NCI-H1694 treated with DMSO at 0.1 percent for 48 hours (cell line): ENCODE measurements around the gene ZNF536.

Experiments used
- DNase-seq: peaks from one replicate; lab custom pipeline; 2025; lab: John Stamatoyannopoulos, UW

ZNF536 gene

GRCh38 chr19:30364866-30365800 is 7.1 kb upstream of the ZNF536 start:
- no peak for DNase-seq

DNA sequence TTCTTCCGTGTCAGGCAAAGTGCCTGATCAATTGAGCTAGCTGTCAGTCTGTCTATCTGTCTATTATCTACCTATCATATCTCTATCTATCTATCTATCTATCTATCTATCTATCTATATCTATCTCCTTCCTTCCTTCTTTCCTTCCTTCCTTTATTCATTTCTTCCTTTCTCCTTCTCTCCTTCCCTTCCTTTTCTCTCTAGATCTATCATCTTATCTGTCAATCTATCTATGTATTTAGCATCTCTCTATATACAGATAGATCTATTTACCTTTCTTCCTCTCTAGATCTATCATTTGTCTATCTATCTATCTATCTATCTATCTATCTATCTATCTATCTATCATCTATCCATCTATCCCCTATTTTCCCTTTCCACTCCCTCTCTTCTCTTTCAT is 5.9 kb upstream of the ZNF536 start:
- no peak for DNase-seq

- DNase-seq: no peak
Observed at GRCh38 chr19:30367006-30367405, 5.2 kb upstream of the ZNF536 start.

DNA sequence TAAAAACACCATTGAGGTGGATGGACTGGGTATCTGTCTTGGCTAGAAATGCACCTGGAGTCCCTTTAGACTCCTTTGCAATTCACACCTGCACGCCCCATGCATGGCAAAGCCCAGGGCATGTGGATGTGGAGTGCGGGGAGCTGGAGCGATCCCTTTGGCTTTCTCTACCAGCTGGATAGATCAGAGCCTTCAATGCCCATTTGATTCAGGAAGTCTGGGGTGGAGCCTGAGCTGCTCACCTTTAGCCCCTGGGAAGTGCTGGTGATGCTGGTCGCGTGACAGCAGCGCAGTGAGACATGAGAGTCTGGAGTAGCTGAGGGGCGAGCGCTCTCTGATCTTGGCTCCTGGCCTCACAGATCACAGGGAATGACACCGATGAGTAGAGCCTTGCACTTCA is 4.8 kb upstream of the ZNF536 start:
- DNase-seq: no peak

GRCh38 chr19:30369833-30370232 is 2.4 kb upstream of the ZNF536 start:
- no peak for DNase-seq

DNA sequence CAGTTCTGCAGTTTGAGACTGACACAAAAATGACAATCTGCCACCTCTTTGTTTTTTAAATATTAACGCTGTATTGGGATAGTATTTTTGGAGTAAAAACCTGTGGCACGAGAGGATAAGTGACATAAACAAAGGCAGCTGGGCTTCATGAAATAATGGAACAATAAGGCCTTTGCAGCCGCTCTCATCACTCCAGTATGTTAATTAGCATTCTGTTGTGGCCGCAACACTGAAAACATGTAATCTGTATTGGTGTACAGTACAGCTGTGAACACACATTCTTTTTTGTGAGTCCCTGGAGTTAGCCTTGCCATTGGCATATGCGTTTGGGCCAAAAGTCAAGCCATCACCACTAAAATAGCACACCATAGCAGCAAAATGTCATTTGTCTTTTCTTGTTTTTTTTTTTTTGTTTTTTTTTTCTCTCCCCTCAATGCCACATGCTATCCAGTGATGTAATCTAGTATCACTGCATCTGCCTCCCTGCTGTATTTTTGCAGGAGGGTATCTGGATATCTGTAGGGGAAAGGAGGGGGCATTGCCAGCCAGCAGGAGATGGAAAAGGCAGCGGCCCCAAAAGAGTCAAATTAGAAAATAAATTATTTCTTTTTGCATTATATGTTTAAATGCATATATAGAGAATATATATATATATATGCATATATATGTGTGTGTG is 885 bp upstream of the ZNF536 start:
- no peak for DNase-seq

GRCh38 chr19:30373593-30373992 is 1.4 kb downstream of the ZNF536 start:
- no peak for DNase-seq

DNA sequence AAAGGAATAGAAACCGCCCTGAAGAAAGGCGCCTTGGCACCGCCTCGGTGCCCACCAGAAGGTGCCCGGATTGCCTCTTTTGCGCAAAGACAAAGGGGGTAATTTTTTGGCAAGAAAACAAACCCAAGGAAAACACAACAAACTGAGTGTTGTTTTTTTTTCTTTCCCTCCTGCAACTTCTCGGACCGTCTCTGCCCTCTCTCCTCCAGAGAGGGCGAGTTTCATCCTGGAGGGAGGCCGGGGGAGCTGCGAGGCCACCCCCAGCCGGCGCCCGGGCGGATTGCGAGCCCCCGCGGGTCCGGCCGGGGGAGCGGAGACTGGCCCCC is 2.3 kb downstream of the ZNF536 start:
- no peak for DNase-seq

GRCh38 chr19:30374865-30375552 is 2.8 kb downstream of the ZNF536 start:
- no peak for DNase-seq

DNA sequence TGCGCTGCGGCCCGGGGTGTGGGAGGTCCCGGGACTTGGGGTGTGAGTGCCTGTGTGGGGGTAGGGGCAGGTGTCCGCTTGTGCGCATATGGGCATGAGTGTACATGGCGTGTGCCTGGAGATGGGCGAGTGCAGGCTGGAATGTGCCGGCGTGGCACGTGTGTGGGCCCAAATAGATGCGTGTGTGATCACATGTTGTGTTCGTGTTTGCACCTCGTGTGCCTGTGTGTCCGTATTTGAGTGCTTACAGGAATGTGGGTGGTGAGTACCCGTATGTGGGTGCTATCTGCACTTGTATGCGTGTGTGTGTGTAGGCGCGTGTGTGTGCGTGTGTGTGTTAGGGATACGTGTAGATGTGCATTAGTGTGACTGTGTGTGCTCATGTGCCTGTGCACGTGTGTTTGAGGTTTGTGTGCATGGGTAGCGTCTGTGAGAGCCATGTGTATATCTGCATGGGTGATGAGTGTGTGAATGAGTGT is 3.4 kb downstream of the ZNF536 start:
- no peak for DNase-seq

- DNase-seq: no peak
Observed at GRCh38 chr19:30376272-30376671, 4.1 kb downstream of the ZNF536 start.

DNA sequence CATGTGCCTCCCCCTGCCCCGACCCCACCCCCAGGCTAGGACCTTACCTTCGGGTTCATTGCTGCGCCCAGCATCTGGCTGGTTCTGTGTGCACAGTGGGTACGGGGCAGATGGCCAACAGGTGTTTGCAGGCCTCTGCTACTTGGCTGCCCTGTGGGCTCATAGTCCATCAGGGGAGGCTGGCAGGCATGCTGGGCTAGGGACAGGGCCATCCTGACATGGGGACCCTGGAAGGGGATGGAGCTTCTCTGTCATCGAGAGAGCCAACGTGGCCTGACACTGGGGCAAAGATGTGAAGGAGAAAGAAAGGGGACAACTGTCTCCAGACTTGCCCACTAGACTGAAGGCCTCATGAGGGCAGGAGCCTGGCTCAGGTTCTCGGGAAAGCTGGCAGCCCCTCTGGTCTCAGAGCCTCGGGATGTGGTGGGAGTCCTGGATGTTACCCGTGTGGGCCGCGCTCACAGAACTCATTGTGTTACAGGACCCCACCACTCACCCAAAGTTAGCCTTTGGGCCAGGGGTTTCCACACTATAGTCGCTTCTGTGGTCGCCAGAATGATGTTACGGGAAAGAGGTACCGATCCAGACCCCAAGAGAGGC is 4.7 kb downstream of the ZNF536 start:
- no peak for DNase-seq

DNA sequence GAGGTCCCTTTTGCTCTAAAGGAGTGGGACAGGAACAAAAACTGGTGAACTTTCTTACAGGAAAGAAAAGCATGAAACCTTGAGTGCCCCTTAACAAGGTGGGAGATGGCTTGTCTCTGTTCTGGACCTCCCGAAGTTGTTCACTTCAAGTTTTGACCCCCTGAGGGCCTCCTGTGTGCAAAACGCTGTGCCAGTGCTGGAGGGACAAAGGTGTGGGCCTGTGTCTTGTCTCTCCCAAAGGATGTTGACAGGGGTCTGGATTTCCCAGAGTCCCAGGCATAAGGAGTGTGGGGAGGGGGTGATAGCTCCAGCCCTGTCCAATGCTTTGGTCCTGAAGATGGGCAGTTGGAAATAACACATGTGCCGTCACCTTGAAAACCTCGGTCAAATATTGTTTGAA is 6.5 kb downstream of the ZNF536 start:
- no peak for DNase-seq

DNA sequence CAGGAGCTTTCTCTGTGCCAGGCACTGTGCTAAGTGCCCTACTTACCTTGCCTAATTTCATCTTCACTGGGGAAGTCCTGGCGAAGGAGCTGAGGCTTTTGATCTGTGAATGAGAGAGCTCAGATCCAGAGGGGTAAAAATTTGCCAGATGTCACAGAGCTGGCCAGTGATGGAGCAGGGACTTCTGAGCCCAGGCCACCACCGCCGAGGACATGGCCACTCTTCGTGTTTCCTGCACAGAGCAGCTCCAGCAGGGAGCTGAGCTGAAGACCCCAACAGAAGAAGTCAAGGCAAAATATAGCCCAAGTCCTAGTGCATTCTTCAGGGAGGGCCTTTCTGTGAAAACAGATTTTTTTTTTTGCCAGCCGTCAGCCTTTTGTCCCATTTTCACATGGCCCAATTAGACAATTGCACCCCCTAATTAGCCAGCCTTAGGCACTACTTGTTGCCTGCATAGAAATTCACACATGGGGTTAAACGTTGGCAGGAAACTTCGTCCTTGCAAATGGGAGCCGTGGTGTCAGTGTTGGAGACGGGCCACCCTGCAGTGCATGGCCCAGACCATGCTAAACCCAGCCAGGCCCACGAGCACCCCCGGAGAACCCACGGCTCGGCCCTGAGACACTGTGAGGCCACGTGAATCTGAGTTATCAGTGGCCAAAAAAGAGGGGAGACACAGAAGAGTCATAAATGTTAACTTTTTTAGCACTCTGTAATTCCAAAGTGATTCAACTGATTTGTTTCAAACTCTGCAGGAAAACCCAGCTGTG is 7.8 kb downstream of the ZNF536 start:
- DNase-seq: no peak

DNA sequence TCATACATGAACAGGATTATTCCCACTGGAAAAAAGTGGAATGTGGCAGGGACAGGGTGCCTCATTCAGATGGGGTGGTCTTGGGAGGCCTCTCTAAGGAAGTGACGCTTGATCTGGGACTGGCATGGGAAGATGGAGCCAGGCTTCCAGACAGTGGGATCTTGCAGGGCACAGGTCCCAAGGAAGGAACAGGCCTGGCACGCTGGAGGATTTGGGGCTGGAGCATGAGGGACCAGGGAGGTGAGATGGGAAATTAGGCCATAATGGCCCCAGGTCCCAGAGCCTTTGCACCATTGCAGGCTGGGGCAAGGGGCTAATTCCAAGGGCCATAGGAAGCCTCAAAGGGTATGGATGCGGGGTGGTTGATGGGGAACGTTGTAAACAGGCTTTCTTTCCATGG is 9.2 kb downstream of the ZNF536 start:
- no peak for DNase-seq

GRCh38 chr19:30385174-30385573 is 13.0 kb downstream of the ZNF536 start:
- no peak for DNase-seq

GRCh38 chr19:30385666-30386065 is 13.5 kb downstream of the ZNF536 start:
- no peak for DNase-seq

DNA sequence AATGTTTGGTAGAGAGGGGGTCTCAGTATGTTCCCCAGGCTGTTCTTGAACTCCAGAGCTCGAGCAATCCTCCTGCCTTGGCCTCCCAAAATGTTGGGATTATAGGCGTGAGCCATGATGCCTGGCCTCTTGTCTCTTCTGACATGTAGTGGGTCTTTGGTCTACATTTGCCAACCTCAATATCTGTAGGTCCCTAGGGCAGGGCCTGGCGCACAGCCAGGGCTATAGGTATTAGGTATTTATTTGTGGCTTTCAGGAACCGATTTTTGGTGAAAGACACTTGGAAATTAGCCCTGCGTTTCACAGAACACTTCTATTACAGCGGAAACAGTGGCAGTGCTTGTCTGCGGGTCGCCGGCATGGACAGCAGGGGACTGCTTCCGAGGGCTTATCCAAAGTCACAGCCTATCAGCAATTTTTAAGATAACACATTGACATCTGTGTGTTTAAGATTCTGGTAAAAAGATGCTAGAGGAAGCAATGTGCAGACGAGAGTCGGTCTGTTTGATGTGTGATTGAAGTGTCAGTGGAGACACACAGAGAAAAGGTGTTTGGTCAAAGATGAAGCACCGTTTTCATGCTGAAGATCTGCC is 14.5 kb downstream of the ZNF536 start:
- no peak for DNase-seq

DNA sequence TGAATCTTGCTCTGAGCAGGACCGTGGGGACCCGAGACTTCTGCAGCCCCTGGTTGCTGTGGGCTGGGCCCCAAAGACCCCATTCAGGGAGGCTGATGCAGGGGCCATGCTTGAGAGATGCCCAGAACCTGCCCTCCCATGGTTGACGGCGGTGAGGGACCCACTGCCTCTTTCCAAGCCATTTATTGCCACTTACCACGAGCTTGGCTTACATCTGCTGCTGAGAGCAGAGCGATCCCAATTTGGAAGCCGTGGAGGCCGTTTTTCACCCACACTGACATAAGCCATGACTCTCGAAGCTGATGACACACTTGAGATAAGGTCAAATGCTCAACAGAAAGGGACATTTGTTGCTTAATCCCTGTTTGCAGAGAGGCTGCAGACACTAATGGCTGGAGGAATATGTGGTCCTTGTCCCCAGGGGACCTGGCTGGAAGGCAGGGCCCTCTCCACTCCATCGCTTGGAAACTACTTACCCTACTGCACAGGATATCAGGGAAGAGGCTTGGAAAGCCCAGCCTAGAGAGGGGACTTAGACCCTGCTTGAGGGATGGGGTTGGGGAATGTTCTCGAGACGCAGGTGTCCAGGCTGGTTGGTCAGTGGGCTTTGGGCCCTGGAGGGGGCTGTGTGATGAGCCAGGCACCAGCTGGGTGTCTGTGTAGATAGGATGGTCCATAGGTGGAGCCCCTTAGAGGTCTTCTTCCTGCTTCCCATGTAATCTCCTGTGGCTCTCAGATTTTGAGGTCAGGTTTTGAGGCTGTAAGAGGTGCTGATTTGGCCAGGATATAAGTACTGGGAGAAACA is 15.3 kb downstream of the ZNF536 start:
- no peak for DNase-seq

GRCh38 chr19:30388327-30388726 is 16.1 kb downstream of the ZNF536 start:
- no peak for DNase-seq
